Lower leg skin (tissue), 3 donors: ENCODE data around the gene PALLD.

Source experiments
- CTCF ChIP-seq, 3 donors: fragments of 450-650 bp; IDR thresholded peaks; one replicate each; pipeline ENCODE4 v1.5.1; 2016; ENCODE audit warnings: antibody characterized with exemption in 3 of 3, mild to moderate bottlenecking in 3 of 3, moderate library complexity in 2 of 3
- POLR2A ChIP-seq, 2 donors: fragments of 450-650 bp; IDR thresholded peaks; one replicate each; pipeline ENCODE4 v1.6.1; 2016 to 2017; ENCODE audit warnings: antibody characterized with exemption in 2 of 2, mild to moderate bottlenecking in 1 of 2, moderate library complexity in 1 of 2

DNA sequence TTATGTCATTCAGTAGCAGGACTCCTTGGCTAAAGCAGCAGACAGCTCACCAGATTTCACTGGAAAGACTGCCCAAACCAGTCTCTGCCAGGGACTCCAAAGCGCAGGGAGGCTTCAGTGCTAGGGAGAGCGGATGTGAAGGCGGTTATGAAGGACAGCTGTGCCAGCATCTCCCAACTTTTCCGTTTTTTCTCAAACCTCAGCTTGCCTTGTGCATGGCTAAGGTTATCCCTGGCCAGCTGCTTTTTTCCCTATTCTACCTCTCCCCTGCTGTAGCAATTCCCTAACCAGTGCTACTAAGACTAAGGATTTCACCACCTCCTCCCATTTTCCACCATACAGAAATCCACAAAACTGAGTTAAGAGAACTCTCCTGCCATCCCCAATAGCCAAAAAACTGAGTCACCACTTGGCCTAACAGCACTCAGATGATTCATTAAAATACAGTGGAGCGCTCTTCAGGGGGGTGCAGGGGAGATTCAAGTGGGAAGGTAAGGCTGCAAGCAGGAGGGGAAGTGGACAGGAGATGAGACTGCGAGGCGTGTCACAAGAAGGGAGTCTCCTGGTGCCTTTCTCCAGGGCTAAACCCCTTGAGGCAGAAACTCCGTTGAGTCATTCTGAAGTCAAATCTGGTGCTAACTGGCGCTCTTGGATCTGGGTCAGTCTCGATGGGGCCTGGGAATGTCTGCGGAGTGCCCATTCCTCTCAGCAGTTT, 90.7 kb downstream of the PALLD start:
- no peak for TF ChIP-seq CTCF (IDR thresholded peaks at IDR 0.05)
- TF ChIP-seq POLR2A (IDR thresholded peaks at IDR 0.05) = no peak
